GM12801 (cell line): ENCODE data around the gene ITGB7.

Experiments used
- TF ChIP-seq, protein P1 (sequence below): IDR thresholded peaks from one replicate; pipeline ENCODE4 v1.5.1; 2011; ENCODE audit warnings: control low read depth; ENCODE audit not compliant: insufficient read length; ENCODE audit errors: extremely low read depth

The ITGB7 gene

DNA sequence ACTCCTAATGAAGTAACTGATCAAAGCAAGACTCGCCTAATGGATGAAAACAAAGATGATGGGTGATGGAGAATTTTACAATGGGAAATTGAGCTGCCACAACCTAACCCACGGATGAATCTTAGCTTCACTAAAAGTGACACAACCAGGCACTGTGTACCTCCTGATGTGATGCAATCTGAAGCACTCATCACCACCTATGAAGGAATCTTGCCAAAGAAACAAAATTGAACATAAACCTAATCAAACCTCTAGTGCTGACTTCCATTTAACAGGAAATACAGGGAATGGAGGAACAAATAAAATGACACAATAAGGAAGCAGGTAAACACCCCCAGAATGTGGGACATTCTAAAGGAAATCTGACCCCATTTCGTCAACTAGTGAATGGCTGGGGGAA, 38.2 kb upstream of the ITGB7 start:
- TF ChIP-seq, protein P1, sequence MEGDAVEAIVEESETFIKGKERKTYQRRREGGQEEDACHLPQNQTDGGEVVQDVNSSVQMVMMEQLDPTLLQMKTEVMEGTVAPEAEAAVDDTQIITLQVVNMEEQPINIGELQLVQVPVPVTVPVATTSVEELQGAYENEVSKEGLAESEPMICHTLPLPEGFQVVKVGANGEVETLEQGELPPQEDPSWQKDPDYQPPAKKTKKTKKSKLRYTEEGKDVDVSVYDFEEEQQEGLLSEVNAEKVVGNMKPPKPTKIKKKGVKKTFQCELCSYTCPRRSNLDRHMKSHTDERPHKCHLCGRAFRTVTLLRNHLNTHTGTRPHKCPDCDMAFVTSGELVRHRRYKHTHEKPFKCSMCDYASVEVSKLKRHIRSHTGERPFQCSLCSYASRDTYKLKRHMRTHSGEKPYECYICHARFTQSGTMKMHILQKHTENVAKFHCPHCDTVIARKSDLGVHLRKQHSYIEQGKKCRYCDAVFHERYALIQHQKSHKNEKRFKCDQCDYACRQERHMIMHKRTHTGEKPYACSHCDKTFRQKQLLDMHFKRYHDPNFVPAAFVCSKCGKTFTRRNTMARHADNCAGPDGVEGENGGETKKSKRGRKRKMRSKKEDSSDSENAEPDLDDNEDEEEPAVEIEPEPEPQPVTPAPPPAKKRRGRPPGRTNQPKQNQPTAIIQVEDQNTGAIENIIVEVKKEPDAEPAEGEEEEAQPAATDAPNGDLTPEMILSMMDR: no peak

DNA sequence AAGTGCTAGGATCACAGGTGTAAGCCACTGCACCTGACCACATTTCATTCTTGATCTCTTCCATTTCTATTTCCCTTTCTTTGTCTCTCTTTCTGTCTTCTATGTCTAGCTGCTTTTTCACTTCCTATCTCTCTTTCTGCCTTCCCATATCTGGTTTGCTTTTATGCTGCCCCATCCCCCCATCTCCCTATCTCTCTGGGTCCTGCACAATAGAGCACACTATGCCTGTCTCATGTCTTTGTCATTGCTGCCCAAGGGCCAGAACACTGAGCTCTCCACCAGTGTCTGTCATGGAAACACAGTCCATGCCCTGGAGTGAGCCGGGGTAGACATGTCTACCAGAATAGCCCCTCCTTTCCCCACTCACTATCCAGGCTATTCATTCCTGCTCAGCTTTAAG, 37.3 kb upstream of the ITGB7 start:
- TF ChIP-seq, protein P1: no peak

DNA sequence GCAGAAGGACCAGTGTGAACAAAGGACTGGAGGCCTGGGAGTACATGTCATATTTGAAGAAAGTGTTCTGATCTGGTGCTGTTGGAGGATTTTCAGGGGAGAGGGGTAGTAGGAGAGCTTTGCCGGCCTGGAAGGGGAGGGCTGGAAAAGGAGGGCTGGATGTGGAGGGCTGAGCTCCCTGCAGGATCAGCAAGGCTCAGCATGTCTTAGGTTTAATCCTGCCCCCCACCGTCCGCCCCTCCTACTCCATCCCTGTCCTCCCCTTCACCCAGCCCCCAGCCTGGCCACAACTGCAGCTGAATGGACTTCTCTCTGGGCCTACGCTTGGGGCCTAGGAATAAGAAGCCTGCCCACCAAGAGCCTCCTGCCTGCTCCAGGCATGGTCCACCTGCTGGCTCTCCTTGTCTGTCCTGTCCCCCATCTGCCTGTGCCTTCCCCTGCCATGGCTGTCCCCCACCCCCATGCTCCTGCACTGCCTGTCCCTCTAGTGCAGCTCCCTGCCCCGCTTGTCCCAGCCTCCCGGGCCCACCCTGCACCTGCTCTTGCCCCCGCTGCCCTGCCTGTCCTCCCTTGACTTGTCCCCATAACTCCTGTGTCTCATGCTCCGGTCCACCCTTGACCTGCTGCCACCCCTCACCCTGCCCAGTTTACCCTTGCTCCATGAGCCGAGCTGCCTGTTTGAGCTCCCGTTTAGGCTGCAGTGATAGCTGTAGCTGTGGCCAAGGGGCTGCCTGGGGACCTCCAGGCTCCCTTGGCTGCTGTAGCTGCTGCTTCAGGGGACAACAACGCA, 34.8 kb upstream of the ITGB7 start:
- TF ChIP-seq, protein P1: no peak

DNA sequence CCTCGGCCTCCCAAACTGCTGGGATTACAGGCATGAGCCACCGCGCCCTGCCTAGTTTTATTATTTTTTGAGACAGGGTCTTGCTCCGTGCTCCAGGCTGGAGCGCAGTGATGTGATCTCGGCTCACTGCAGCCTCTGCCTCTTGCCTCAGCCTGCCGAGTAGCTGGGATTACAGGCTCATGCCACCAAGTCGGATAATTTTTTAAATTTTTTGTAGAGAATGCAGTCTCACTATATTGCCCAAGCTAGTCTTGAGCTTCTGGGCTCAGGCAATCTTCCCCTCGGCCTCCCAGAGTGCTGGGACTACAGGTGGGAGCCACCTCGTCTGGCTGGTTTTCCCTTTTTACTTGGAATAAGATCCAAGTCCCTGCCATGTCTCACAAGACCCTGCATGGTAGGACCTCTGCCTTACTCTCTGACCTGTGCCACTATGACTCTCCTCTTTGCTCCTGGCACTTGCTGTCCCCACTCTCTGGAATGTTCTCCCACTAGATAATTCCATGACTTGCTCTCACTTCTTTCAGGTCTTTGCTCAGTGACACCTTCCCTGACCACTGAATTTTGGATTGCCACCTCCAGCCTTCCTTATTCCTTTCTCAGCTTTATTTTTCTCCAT, 32.7 kb upstream of the ITGB7 start:
- TF ChIP-seq, protein P1: no peak

DNA sequence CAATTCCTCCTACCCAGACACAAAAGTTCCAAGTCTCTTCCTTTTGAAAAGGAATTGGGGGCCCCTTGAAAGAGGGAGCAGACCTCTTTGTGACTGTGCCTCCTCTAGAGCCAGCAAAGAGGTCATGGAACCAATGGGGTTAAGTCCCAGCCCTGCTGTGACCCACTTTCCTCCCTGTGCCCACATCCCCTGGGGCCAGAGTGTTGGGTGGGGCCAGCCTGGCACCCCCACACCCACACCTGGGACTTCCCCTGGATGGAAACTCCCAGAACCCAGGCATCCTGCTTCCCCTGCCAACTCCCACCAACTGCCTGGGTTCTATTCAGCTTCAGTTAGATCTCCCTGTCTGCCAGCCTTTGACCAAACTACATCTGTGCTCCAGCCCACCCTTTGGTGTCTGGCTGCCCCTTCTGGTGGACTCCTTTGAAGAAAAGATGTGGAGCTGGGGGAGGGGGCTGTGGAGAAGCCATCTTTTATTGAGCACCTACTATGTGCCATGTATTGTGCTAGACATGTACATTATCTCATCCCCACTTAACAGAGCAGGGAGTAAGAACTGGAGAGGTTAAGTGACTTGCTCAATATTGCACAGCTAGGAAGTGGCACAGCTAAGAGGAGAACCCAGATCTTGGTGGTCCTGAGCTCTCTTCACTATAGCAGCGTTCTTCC, 29.5 kb upstream of the ITGB7 start:
- TF ChIP-seq, protein P1: no peak

DNA sequence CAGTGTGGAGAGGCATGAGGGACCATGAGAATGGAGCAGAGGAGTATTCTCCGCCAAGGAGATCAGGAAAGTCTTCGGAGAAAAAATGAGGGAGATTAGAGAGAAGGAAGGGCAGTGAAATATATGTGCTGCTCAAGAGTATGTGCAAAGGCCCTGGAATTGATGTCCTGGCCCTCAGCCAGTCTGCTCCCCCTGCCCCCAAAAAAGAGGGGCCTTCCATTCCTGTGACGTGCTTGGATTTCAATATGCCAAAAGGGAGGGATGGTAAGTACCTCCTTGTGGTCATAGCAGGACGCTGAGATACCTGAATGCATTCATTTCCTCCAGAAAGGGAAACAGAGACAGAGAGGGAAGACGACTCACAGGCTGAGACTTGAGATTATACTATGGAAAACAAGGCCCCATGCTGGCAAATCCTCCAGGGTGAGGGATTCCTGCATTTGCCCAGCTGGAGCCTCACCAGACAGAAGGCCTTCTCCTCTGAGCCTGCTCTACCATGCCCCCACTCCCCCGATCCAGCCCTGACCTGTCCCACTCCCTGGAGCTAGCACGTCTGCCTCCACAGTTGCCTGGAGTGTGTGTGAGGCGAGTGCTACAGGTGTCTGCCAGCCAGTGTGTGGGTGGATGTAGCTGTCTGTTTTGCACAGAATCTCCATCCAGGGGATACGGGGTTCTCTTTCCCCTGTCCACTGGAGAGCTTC, 28.8 kb upstream of the ITGB7 start:
- TF ChIP-seq, protein P1: no peak

- TF ChIP-seq, protein P1: no peak
Measured at GRCh38 chr12:53235164-53235563, 28.1 kb upstream of the ITGB7 start.
